Endothelial cell (in vitro differentiated cells): Measurements from ENCODE around the gene FAM241B. TPM values are rescaled to one million over a fixed set of nuclear protein-coding genes. Genes with fewer than 3 reads are reported as not detected.

Source experiments
- DNase-seq: peaks from one replicate; pipeline ENCODE4 v3.0.0; 2021; ENCODE audit warnings: low spot score
- H3K27ac Mint-ChIP-seq: one replicate; pipeline ENCODE4 v1.8.0; 2021; ENCODE audit warnings: mixed read lengths, inconsistent platforms; ENCODE audit not compliant: unreplicated experiment
- H3K27me3 Mint-ChIP-seq: one replicate; pipeline ENCODE4 v1.8.0; 2021; ENCODE audit warnings: mild to moderate bottlenecking, moderate library complexity, mixed read lengths, inconsistent platforms; ENCODE audit not compliant: unreplicated experiment
- H3K36me3 Mint-ChIP-seq: one replicate; pipeline ENCODE4 v1.8.0; 2021; ENCODE audit warnings: mild to moderate bottlenecking, low read depth, mixed read lengths, inconsistent platforms; ENCODE audit not compliant: unreplicated experiment
- H3K4me1 Mint-ChIP-seq: one replicate; pipeline ENCODE4 v1.8.0; 2021; ENCODE audit warnings: mild to moderate bottlenecking, mixed read lengths, inconsistent platforms; ENCODE audit not compliant: unreplicated experiment
- H3K4me3 Mint-ChIP-seq: one replicate; pipeline ENCODE4 v1.8.0; 2021; ENCODE audit warnings: mild to moderate bottlenecking, mixed read lengths, inconsistent platforms; ENCODE audit not compliant: unreplicated experiment
- H3K9me3 Mint-ChIP-seq: one replicate; pipeline ENCODE4 v1.8.0; 2021; ENCODE audit warnings: mixed read lengths, inconsistent platforms; ENCODE audit not compliant: unreplicated experiment
- CTCF ChIP-seq: fragments of 200-600 bp; sonication (generic); IDR thresholded peaks from one replicate; pipeline ENCODE4 v1.5.0; 2021; ENCODE audit warnings: antibody characterized with exemption; ENCODE audit not compliant: unreplicated experiment
- total RNA-seq: library from RNA; stranded (reverse); fragmentation: NEBNext Ultra II Directional; extraction: Animal tissue kit (Norgen Biotek cat#: 25700); gene quantifications from one replicate; pipeline ENCODE4 v1.2.1, GENCODE V29; 2021; ENCODE audit not compliant: unreplicated experiment

The FAM241B gene
- total RNA-seq, 1 donor from 2014 or later: 7.1 TPM

GRCh38 chr10:69633673-69634635 is 3.9 kb downstream of the FAM241B start:
- Mint-ChIP-seq H3K4me3 (no peak overlapping the region), H3K4me1 (peaks cover 4% of the 10 kb centered on the region), H3K27ac (no peak overlapping the region), H3K27me3 (peaks cover 15% of the 10 kb centered on the region), H3K36me3 (peaks cover 21% of the 10 kb centered on the region), H3K9me3 (no peaks in the 10 kb centered on the region)
- no peak for DNase-seq
- no peak for TF ChIP-seq CTCF

- Mint-ChIP-seq H3K9me3 (no peaks in the 10 kb centered on the region), H3K4me3 (peak overlapping the region; percentile 69), H3K27me3 (peaks cover 15% of the 10 kb centered on the region), H3K27ac (no peak overlapping the region), H3K36me3 (peaks cover 21% of the 10 kb centered on the region), H3K4me1 (peaks cover 4% of the 10 kb centered on the region)
- TF ChIP-seq CTCF: no peak
- DNase-seq: no peak
These were observed 4.8 kb downstream of the FAM241B start for GRCh38 chr10:69634759-69635425.

GRCh38 chr10:69635428-69636272 is 5.6 kb downstream of the FAM241B start:
- TF ChIP-seq CTCF: no peak
- no peak for DNase-seq
- peaks cover 21% of the 10 kb centered on the region for H3K36me3 Mint-ChIP-seq
- H3K27me3 Mint-ChIP-seq: peaks cover 15% of the 10 kb centered on the region
- peaks cover 4% of the 10 kb centered on the region for H3K4me1 Mint-ChIP-seq
- H3K4me3 Mint-ChIP-seq: no peak overlapping the region
- H3K27ac Mint-ChIP-seq: no peak overlapping the region
- H3K9me3 Mint-ChIP-seq: no peaks in the 10 kb centered on the region

- Mint-ChIP-seq H3K27ac (no peak overlapping the region), H3K27me3 (peaks cover 13% of the 10 kb centered on the region), H3K36me3 (peaks cover 19% of the 10 kb centered on the region), H3K4me1 (peaks cover 2% of the 10 kb centered on the region), H3K9me3 (no peaks in the 10 kb centered on the region), H3K4me3 (no peak overlapping the region)
- TF ChIP-seq CTCF: no peak
- no peak for DNase-seq
These were observed 6.2 kb downstream of the FAM241B start for GRCh38 chr10:69636273-69636575.
